ENCODE results near the gene CLSTN2. TPM values are rescaled to one million over a fixed set of nuclear protein-coding genes. Genes with fewer than 3 reads are reported as not detected.

The CLSTN2 gene
- total RNA-seq, 1 experiment from 2014 or later: 0.84 TPM

GRCh38 chr3:140006331-140006730 lies 71.3 kb downstream of the CLSTN2 start:
- no peak for DNase-seq (ENCODE audit: low read depth)

- no peak for DNase-seq (ENCODE audit: low read depth)
These were observed 72.1 kb downstream of the CLSTN2 start for GRCh38 chr3:140007081-140007480.

GRCh38 chr3:140007911-140008869 lies 73.2 kb downstream of the CLSTN2 start:
- DNase-seq (ENCODE audit: low read depth): no peak

- DNase-seq (ENCODE audit: low read depth): no peak
These were observed 75.4 kb downstream of the CLSTN2 start for GRCh38 chr3:140010391-140010790.

GRCh38 chr3:140011086-140011485 lies 76.1 kb downstream of the CLSTN2 start:
- DNase-seq (ENCODE audit: low read depth): no peak

- DNase-seq (ENCODE audit: low read depth): no peak
These were observed 76.8 kb downstream of the CLSTN2 start for GRCh38 chr3:140011611-140012277.

GRCh38 chr3:140013220-140013619 lies 78.2 kb downstream of the CLSTN2 start:
- no peak for DNase-seq (ENCODE audit: low read depth)

- no peak for DNase-seq (ENCODE audit: low read depth)
These were observed 80.0 kb downstream of the CLSTN2 start for GRCh38 chr3:140014831-140015495.

- no peak for DNase-seq (ENCODE audit: low read depth)
These were observed 80.8 kb downstream of the CLSTN2 start for GRCh38 chr3:140015741-140016140.

GRCh38 chr3:140018556-140018955 lies 83.6 kb downstream of the CLSTN2 start:
- DNase-seq (ENCODE audit: low read depth): no peak

- DNase-seq (ENCODE audit: low read depth): no peak
These were observed 85.0 kb downstream of the CLSTN2 start for GRCh38 chr3:140019946-140020345.

- DNase-seq (ENCODE audit: low read depth): no peak
These were observed 85.6 kb downstream of the CLSTN2 start for GRCh38 chr3:140020541-140020940.

GRCh38 chr3:140021269-140021668 lies 86.3 kb downstream of the CLSTN2 start:
- no peak for DNase-seq (ENCODE audit: low read depth)

- DNase-seq (ENCODE audit: low read depth): no peak
These were observed 87.2 kb downstream of the CLSTN2 start for GRCh38 chr3:140022066-140022770.

GRCh38 chr3:140023616-140024530 lies 88.9 kb downstream of the CLSTN2 start:
- DNase-seq (ENCODE audit: low read depth): no peak

GRCh38 chr3:140031170-140031569 lies 96.2 kb downstream of the CLSTN2 start:
- no peak for DNase-seq (ENCODE audit: low read depth)

GRCh38 chr3:140034058-140034457 lies 99.1 kb downstream of the CLSTN2 start:
- DNase-seq (ENCODE audit: low read depth): no peak

GRCh38 chr3:140035871-140036270 lies 100.9 kb downstream of the CLSTN2 start:
- no peak for DNase-seq (ENCODE audit: low read depth)

GRCh38 chr3:140050396-140050795 lies 115.4 kb downstream of the CLSTN2 start:
- DNase-seq (ENCODE audit: low read depth): no peak

Measured in RPMI7951 (cell line).